Thyroid gland (tissue), 4 donors: ENCODE data around the gene TRPM2. TPM values are rescaled to one million over a fixed set of nuclear protein-coding genes. Genes with fewer than 3 reads are reported as not detected.

Source experiments
- DNase-seq, 2 donors: peaks; one replicate each; pipeline ENCODE4 v3.0.0-alpha.2; 2019
- H3K27ac ChIP-seq, 3 donors: fragments of 200-600 bp; sonication (generic); 1 replicate in 2 of 3; 2 replicates in 1 of 3; pipeline ENCODE4 v1.5.1; 2016 to 2019; ENCODE audit warnings: mild to moderate bottlenecking in 1 of 3, moderate library complexity in 1 of 3
- H3K27me3 ChIP-seq: fragments of 200-600 bp; sonication (generic); one replicate; pipeline ENCODE4 v1.5.1; 2019
- H3K36me3 ChIP-seq, 2 donors: fragments of 200-600 bp; sonication (generic); one replicate each; pipeline ENCODE4 v1.5.1; 2016 to 2019
- H3K4me1 ChIP-seq, 2 donors: fragments of 200-600 bp; sonication (generic); one replicate each; pipeline ENCODE4 v1.5.1; 2017 to 2019
- H3K4me3 ChIP-seq, 3 donors: fragments of 200-600 bp; sonication (generic); replicated peaks in 1 of 3; 1 replicate in 2 of 3; 2 replicates in 1 of 3; pipeline ENCODE4 v1.5.1; 2016; ENCODE audit warnings: mild to moderate bottlenecking in 1 of 3
- H3K9me3 ChIP-seq: fragments of 200-600 bp; sonication (generic); one replicate; pipeline ENCODE4 v1.5.1; 2017
- POLR2A ChIP-seq, 2 donors: fragments of 450-650 bp; IDR thresholded peaks; one replicate each; pipeline ENCODE4 v1.6.1; 2017; ENCODE audit warnings: antibody characterized with exemption in 2 of 2, mild to moderate bottlenecking in 2 of 2, moderate library complexity in 1 of 2
- WGBS, 2 donors: methylation state at CpG; one replicate each; pipeline ENCODE4 v1.1.5; 2017; 5-methylcytosine and 5-hydroxymethylcytosine counted together
- intact Hi-C: fragments of 100-400 bp; cut with DNase I; formaldehyde crosslinking; loops from one replicate; pipeline ENCODE4 v1.15.1; 2023
- total RNA-seq, 4 donors: library from RNA; depleted of rRNA; stranded (reverse); fragments of >200 nt; gene quantifications; one replicate each; pipeline ENCODE4 v1.2.3, GENCODE V29; 2016
- TF ChIP-seq, protein P1 (sequence below), 6 experiments: fragments of 200-600 bp in 3 of 6; fragments of 450-650 bp in 3 of 6; sonication (generic) in 3 of 6; IDR thresholded peaks; one replicate each; pipeline ENCODE4 v1.5.1; 2016 to 2019; ENCODE audit warnings: antibody characterized with exemption in 6 of 6, mild to moderate bottlenecking in 2 of 6, inconsistent platforms in 1 of 6, moderate library complexity in 1 of 6

Gene TRPM2
- total RNA-seq, 4 donors from 2014 or later, result 0.67 to 2.6 (median 0.88) TPM

DNA sequence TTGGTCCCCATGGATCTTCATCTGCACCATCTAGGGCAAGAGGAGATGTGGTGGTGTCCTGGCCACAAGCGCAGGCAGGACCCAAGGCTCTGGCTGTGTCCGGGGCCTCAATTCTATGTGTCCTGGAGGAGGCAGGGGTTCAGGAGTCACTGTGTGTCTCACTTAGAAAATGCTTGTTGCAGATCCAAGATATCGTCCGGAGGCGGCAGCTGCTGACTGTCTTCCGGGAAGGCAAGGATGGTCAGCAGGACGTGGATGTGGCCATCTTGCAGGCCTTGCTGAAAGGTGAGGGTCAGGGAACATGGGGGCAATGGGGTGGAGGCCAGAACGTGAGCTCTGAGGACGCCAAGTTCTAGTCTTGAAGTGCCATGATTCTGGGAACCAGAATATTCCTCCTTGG lies 29.1 kb downstream of the TRPM2 start:
- no peak for DNase-seq
- no peaks in the 10 kb centered on the region for H3K9me3 ChIP-seq
- no peaks in the 10 kb centered on the region for H3K36me3 ChIP-seq
- no peaks in the 10 kb centered on the region for H3K4me1 ChIP-seq
- TF ChIP-seq, protein P1, sequence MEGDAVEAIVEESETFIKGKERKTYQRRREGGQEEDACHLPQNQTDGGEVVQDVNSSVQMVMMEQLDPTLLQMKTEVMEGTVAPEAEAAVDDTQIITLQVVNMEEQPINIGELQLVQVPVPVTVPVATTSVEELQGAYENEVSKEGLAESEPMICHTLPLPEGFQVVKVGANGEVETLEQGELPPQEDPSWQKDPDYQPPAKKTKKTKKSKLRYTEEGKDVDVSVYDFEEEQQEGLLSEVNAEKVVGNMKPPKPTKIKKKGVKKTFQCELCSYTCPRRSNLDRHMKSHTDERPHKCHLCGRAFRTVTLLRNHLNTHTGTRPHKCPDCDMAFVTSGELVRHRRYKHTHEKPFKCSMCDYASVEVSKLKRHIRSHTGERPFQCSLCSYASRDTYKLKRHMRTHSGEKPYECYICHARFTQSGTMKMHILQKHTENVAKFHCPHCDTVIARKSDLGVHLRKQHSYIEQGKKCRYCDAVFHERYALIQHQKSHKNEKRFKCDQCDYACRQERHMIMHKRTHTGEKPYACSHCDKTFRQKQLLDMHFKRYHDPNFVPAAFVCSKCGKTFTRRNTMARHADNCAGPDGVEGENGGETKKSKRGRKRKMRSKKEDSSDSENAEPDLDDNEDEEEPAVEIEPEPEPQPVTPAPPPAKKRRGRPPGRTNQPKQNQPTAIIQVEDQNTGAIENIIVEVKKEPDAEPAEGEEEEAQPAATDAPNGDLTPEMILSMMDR (IDR thresholded peaks at IDR 0.05), result no peak
- no peak for TF ChIP-seq POLR2A (IDR thresholded peaks at IDR 0.05)
- H3K27me3 ChIP-seq, result no peaks in the 10 kb centered on the region
- no peak overlapping the region for H3K27ac ChIP-seq
- no peak overlapping the region for H3K4me3 ChIP-seq
- intact Hi-C loops, result no loop called here
- 88% methylated on average over 9 of the region's 9 CpGs for WGBS, 2 donors

DNA sequence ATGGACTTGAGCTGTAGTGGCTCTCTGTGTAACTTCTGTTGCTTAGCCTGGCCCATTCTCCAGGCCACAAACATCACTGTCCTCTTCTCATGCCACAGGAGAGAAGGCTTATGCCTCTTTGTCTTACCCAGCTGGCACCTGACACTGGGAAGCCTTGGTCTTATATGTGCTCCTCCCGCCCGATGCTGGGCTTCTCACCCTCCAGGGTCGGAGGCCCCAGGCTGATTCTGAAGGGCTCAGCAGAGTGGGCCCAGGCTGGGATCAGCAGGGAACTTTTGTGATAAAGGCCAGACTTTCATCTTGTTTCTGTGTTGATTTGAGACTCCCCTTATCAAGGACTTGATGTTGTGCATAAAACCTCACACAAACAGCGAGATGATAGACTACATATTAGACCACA lies 29.8 kb downstream of the TRPM2 start:
- no peak for DNase-seq
- no peak for TF ChIP-seq POLR2A (IDR thresholded peaks at IDR 0.05)
- TF ChIP-seq, protein P1 (IDR thresholded peaks at IDR 0.05), result no peak

DNA sequence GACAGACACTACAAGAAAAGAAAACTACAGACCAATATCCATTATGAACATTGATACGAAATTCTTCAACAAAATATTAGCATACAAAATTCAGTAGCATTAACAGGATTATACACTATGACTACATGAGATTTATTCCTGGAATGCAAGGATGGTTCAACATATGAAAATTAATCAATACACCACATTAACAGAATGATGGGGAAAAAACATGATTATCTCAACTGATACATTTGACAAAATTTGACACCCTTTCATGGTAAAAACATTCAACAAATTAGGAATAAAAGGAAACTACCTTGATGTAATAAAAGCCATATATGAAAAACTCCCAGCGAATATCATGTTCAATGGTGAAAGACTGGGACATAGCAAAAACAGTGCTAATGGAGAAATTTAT lies 31.5 kb downstream of the TRPM2 start:
- TF ChIP-seq, protein P1 (IDR thresholded peaks at IDR 0.05), result no peak
- TF ChIP-seq POLR2A (IDR thresholded peaks at IDR 0.05), result no peak
- no peaks in the 10 kb centered on the region for H3K27me3 ChIP-seq
- H3K9me3 ChIP-seq, result no peaks in the 10 kb centered on the region
- H3K27ac ChIP-seq, result no peak overlapping the region
- whole genome bisulfite sequencing, 2 donors, result 65 to 72% methylated on average over 2 of the region's 2 CpGs
- intact Hi-C loops, result no loop called here
- no peaks in the 10 kb centered on the region for H3K4me1 ChIP-seq
- no peaks in the 10 kb centered on the region for H3K36me3 ChIP-seq
- no peak for DNase-seq
- H3K4me3 ChIP-seq, result no peak overlapping the region

More for the DNA sequence above, 29.8 kb downstream of the TRPM2 start:
- no peak overlapping the region for H3K4me3 ChIP-seq
- H3K36me3 ChIP-seq, result no peaks in the 10 kb centered on the region
- no peaks in the 10 kb centered on the region for H3K27me3 ChIP-seq
- no peaks in the 10 kb centered on the region for H3K4me1 ChIP-seq
- no peaks in the 10 kb centered on the region for H3K9me3 ChIP-seq
- WGBS, 2 donors, result 83 to 86% methylated on average over 2 to 4 of the region's 4 CpGs
- no peak overlapping the region for H3K27ac ChIP-seq
- intact Hi-C loops, result no loop called here

DNA sequence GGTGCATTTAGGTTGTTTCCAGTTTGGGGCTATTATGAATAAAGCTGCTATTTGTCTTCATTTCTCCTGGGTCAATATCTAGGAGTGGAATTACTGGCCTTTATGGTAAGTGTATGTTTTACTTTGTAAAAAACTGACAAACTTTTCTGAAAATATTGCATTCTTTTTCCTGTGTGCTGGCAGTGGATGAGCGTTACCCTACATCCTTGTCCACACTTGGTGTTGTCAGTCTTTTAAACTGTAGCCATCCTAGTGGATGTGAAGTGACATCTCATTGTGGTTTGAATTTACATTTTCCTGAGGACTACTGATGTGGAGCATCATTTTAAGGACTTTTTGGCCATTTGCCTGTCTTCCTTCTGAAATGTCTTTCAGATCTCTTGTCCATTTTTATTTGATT lies 35.9 kb downstream of the TRPM2 start:
- TF ChIP-seq POLR2A (IDR thresholded peaks at IDR 0.05), result no peak
- TF ChIP-seq, protein P1 (IDR thresholded peaks at IDR 0.05), result no peak
- Histone ChIP-seq H3K9me3 (no peaks in the 10 kb centered on the region), H3K27ac (no peak overlapping the region), H3K27me3 (no peaks in the 10 kb centered on the region), H3K4me3 (no peak overlapping the region), H3K36me3 (no peaks in the 10 kb centered on the region), H3K4me1 (no peaks in the 10 kb centered on the region)
- no peak for DNase-seq
- WGBS, 2 donors, result 87 to 97% methylated on average over 1 of the region's 1 CpG
- intact Hi-C loops, result no loop called here

DNA sequence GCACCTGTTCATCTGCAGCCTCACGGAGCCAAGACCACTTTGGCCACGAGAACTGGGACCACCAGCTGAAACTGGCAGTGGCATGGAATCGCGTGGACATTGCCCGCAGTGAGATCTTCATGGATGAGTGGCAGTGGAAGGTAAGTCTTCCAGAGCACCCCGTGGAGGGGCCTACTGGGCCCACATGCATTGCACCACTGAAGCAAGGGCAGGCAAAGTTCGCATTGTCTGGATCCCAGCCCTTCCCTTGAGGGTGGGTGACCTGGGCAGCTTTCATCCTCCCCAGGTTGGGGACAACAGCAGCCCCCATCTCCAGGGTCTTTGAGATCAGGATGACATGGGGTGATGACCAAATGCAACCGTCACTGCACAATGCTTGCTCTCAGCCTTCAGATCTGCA lies 37.5 kb downstream of the TRPM2 start:
- intact Hi-C loops, result no loop called here

More for the DNA sequence above, 37.5 kb downstream of the TRPM2 start:
- no peak overlapping the region for H3K27ac ChIP-seq
- no peak for DNase-seq
- no peak overlapping the region for H3K4me3 ChIP-seq
- H3K4me1 ChIP-seq, result no peaks in the 10 kb centered on the region
- no peaks in the 10 kb centered on the region for H3K27me3 ChIP-seq
- H3K36me3 ChIP-seq, result no peaks in the 10 kb centered on the region
- no peak for TF ChIP-seq POLR2A (IDR thresholded peaks at IDR 0.05)
- TF ChIP-seq, protein P1 (IDR thresholded peaks at IDR 0.05), result no peak
- H3K9me3 ChIP-seq, result no peaks in the 10 kb centered on the region
- 85 to 91% methylated on average over 5 to 7 of the region's 8 CpGs for WGBS, 2 donors
